ENCODE measurements around the gene ADAMTS14.

DNA sequence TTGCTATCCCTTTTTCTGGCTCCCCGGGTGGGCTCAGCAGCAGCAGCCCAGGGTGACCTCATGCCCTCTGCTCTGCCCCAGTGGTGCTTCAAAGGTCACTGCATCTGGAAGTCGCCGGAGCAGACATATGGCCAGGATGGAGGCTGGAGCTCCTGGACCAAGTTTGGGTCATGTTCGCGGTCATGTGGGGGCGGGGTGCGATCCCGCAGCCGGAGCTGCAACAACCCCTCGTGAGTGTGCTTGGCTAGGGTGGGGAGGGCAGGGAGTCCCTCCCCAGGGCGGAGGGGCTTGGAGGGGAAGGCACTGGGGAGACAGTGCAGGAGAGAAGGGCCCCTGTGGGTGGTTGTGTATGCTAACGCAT is 66.4 kb downstream of the ADAMTS14 start:
- TF ChIP-seq, protein P1, sequence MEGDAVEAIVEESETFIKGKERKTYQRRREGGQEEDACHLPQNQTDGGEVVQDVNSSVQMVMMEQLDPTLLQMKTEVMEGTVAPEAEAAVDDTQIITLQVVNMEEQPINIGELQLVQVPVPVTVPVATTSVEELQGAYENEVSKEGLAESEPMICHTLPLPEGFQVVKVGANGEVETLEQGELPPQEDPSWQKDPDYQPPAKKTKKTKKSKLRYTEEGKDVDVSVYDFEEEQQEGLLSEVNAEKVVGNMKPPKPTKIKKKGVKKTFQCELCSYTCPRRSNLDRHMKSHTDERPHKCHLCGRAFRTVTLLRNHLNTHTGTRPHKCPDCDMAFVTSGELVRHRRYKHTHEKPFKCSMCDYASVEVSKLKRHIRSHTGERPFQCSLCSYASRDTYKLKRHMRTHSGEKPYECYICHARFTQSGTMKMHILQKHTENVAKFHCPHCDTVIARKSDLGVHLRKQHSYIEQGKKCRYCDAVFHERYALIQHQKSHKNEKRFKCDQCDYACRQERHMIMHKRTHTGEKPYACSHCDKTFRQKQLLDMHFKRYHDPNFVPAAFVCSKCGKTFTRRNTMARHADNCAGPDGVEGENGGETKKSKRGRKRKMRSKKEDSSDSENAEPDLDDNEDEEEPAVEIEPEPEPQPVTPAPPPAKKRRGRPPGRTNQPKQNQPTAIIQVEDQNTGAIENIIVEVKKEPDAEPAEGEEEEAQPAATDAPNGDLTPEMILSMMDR (IDR thresholded peaks at IDR 0.05), result no peak
- TF ChIP-seq POLR2A (IDR thresholded peaks at IDR 0.05), result no peak
- no peak for TF ChIP-seq EP300 (IDR thresholded peaks at IDR 0.05)

Measured in tibial nerve (tissue), 4 donors.